ELF-1 (cell line): ENCODE measurements around the gene COL4A2.

Experiments
- DNase-seq: peaks from one replicate; pipeline ENCODE4 v3.0.0-alpha.2; 2016; ENCODE audit warnings: low read depth, low spot score

The COL4A2 gene

GRCh38 chr13:110402299-110403069 lies 95.4 kb downstream of the COL4A2 start:
- DNase-seq, result no peak

- DNase-seq, result no peak
These were observed 96.2 kb downstream of the COL4A2 start for GRCh38 chr13:110403315-110403714.

- DNase-seq, result no peak
These were observed 96.6 kb downstream of the COL4A2 start for GRCh38 chr13:110403721-110404120.

- no peak for DNase-seq
These were observed 97.2 kb downstream of the COL4A2 start for GRCh38 chr13:110404321-110404720.

GRCh38 chr13:110405597-110406450 lies 98.7 kb downstream of the COL4A2 start:
- DNase-seq, result peak; percentile 56

- no peak for DNase-seq
These were observed 99.9 kb downstream of the COL4A2 start for GRCh38 chr13:110407021-110407420.

GRCh38 chr13:110407531-110407930 lies 100.4 kb downstream of the COL4A2 start:
- no peak for DNase-seq

- no peak for DNase-seq
These were observed 101.2 kb downstream of the COL4A2 start for GRCh38 chr13:110408286-110408685.

- no peak for DNase-seq
These were observed 102.5 kb downstream of the COL4A2 start for GRCh38 chr13:110409581-110409992.

- no peak for DNase-seq
These were observed 102.9 kb downstream of the COL4A2 start for GRCh38 chr13:110410000-110410399.

- DNase-seq, result no peak
These were observed 104.0 kb downstream of the COL4A2 start for GRCh38 chr13:110410936-110411687.

GRCh38 chr13:110411688-110412059 lies 104.6 kb downstream of the COL4A2 start:
- no peak for DNase-seq

- DNase-seq, result peak; percentile 94
These were observed 105.2 kb downstream of the COL4A2 start for GRCh38 chr13:110412132-110412914.

GRCh38 chr13:110413016-110413675 lies 106.1 kb downstream of the COL4A2 start:
- DNase-seq, result no peak

- DNase-seq, result no peak
These were observed 106.6 kb downstream of the COL4A2 start for GRCh38 chr13:110413676-110414040.

GRCh38 chr13:110414283-110414682 lies 107.2 kb downstream of the COL4A2 start:
- DNase-seq, result no peak

GRCh38 chr13:110414931-110415330 lies 107.8 kb downstream of the COL4A2 start:
- DNase-seq, result no peak

GRCh38 chr13:110415669-110416068 lies 108.6 kb downstream of the COL4A2 start:
- DNase-seq, result no peak

- no peak for DNase-seq
These were observed 109.3 kb downstream of the COL4A2 start for GRCh38 chr13:110416131-110417025.

- DNase-seq, result peak; percentile 42
These were observed 111.9 kb downstream of the COL4A2 start for GRCh38 chr13:110418944-110419343.
